ENCODE data around the gene SMARCC1.

SMARCC1 gene

GRCh38 chr3:47645551-47645950 lies 136.1 kb downstream of the SMARCC1 start:
- Histone ChIP-seq H3K36me3 (ENCODE audit: control insufficient read depth, insufficient read depth, low read length) (peaks cover 8% of the 10 kb centered on the region), H3K4me1 (ENCODE audit: control insufficient read depth, insufficient read depth, low read length, poor library complexity, severe bottlenecking) (no peaks in the 10 kb centered on the region), H3K27ac (ENCODE audit: insufficient read depth, low read length, poor library complexity, severe bottlenecking) (no peak overlapping the region), H3K9me3 (ENCODE audit: control insufficient read depth, low read length) (no peaks in the 10 kb centered on the region), H3K27me3 (replicated peaks; ENCODE audit: control insufficient read depth, insufficient read depth, low read length, poor library complexity, severe bottlenecking) (no peaks in the 10 kb centered on the region), H3K4me3 (ENCODE audit: insufficient read depth, low read depth, low read length, poor library complexity, severe bottlenecking) (no peak overlapping the region)
- no peak for DNase-seq

DNA sequence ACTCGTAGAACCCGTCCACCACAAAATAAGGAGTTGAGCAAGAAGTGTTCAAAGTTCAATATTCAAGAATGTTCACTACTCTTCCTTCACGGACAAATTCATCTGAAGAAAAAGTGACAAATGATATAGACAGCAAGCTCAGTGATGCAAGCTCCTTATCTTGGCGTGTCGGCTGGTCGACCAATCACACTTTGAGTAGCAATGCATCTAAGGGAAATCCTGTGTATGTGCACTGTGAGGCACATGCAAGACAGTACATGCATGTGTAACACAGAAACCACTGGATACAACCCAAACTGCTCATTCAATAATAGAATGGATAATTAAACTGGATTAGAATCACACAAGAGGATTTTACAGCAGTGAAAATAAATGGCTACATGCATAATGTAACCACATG lies 138.6 kb downstream of the SMARCC1 start:
- no peaks in the 10 kb centered on the region for H3K4me1 ChIP-seq (ENCODE audit: control insufficient read depth, insufficient read depth, low read length, poor library complexity, severe bottlenecking)
- H3K4me3 ChIP-seq (ENCODE audit: insufficient read depth, low read depth, low read length, poor library complexity, severe bottlenecking) = no peak overlapping the region
- H3K36me3 ChIP-seq (ENCODE audit: control insufficient read depth, insufficient read depth, low read length) = peaks cover 13% of the 10 kb centered on the region
- H3K27ac ChIP-seq (ENCODE audit: insufficient read depth, low read length, poor library complexity, severe bottlenecking) = no peak overlapping the region
- H3K9me3 ChIP-seq (ENCODE audit: control insufficient read depth, low read length) = no peaks in the 10 kb centered on the region
- no peaks in the 10 kb centered on the region for H3K27me3 ChIP-seq (replicated peaks; ENCODE audit: control insufficient read depth, insufficient read depth, low read length, poor library complexity, severe bottlenecking)
- DNase-seq = no peak

GRCh38 chr3:47641739-47642138 lies 140.0 kb downstream of the SMARCC1 start:
- H3K27me3 ChIP-seq (replicated peaks; ENCODE audit: control insufficient read depth, insufficient read depth, low read length, poor library complexity, severe bottlenecking) = no peaks in the 10 kb centered on the region
- peaks cover 17% of the 10 kb centered on the region for H3K36me3 ChIP-seq (ENCODE audit: control insufficient read depth, insufficient read depth, low read length)
- H3K9me3 ChIP-seq (ENCODE audit: control insufficient read depth, low read length) = no peaks in the 10 kb centered on the region
- H3K27ac ChIP-seq (ENCODE audit: insufficient read depth, low read length, poor library complexity, severe bottlenecking) = no peak overlapping the region
- no peak overlapping the region for H3K4me3 ChIP-seq (ENCODE audit: insufficient read depth, low read depth, low read length, poor library complexity, severe bottlenecking)
- no peak for DNase-seq
- H3K4me1 ChIP-seq (ENCODE audit: control insufficient read depth, insufficient read depth, low read length, poor library complexity, severe bottlenecking) = no peaks in the 10 kb centered on the region

DNA sequence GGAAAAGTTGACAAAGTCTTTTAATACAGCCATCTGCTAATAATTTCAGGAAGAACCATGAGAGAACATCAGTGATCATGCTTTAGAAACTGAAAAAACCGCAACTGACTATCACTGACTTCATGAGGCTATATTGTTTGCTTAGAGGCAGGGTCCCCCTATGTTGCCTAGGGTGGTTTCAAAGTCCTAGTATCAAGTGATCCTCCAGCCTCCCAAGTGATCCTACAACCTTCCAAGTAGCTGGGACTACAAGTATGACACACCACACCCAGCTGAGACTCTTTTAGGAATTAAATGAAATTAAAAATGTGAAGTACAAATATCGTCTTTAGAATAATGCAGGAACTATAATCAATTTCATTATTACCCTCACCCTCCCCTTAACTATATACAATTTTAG lies 144.8 kb downstream of the SMARCC1 start:
- Histone ChIP-seq H3K9me3 (ENCODE audit: control insufficient read depth, low read length) (no peaks in the 10 kb centered on the region), H3K27me3 (replicated peaks; ENCODE audit: control insufficient read depth, insufficient read depth, low read length, poor library complexity, severe bottlenecking) (no peaks in the 10 kb centered on the region), H3K4me3 (ENCODE audit: insufficient read depth, low read depth, low read length, poor library complexity, severe bottlenecking) (no peak overlapping the region), H3K4me1 (ENCODE audit: control insufficient read depth, insufficient read depth, low read length, poor library complexity, severe bottlenecking) (no peaks in the 10 kb centered on the region), H3K36me3 (ENCODE audit: control insufficient read depth, insufficient read depth, low read length) (peaks cover 49% of the 10 kb centered on the region), H3K27ac (ENCODE audit: insufficient read depth, low read length, poor library complexity, severe bottlenecking) (no peak overlapping the region)
- DNase-seq = no peak

DNA sequence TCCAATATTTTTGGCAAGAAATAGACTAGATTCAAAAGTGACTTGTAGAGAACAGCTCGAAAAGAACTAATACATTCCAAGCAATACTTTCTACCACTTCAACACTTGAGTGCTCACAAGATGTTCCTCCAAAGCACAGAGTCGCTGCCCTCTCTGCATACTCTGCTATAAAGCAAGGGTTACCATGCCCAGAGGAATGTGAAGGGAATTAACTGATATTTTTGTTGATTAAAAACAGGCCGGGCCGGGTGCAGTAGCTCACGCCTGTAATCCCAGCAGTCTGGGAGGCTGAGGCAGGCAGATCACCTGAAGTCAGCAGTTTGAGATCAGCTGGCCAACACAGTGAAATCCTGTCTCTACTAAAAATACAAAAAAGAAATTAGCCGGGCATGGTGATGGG lies 145.5 kb downstream of the SMARCC1 start:
- H3K4me3 ChIP-seq (ENCODE audit: insufficient read depth, low read depth, low read length, poor library complexity, severe bottlenecking) = no peak overlapping the region
- no peaks in the 10 kb centered on the region for H3K27me3 ChIP-seq (replicated peaks; ENCODE audit: control insufficient read depth, insufficient read depth, low read length, poor library complexity, severe bottlenecking)
- no peak overlapping the region for H3K27ac ChIP-seq (ENCODE audit: insufficient read depth, low read length, poor library complexity, severe bottlenecking)
- H3K9me3 ChIP-seq (ENCODE audit: control insufficient read depth, low read length) = no peaks in the 10 kb centered on the region
- peaks cover 55% of the 10 kb centered on the region for H3K36me3 ChIP-seq (ENCODE audit: control insufficient read depth, insufficient read depth, low read length)
- no peaks in the 10 kb centered on the region for H3K4me1 ChIP-seq (ENCODE audit: control insufficient read depth, insufficient read depth, low read length, poor library complexity, severe bottlenecking)
- DNase-seq = no peak

DNA sequence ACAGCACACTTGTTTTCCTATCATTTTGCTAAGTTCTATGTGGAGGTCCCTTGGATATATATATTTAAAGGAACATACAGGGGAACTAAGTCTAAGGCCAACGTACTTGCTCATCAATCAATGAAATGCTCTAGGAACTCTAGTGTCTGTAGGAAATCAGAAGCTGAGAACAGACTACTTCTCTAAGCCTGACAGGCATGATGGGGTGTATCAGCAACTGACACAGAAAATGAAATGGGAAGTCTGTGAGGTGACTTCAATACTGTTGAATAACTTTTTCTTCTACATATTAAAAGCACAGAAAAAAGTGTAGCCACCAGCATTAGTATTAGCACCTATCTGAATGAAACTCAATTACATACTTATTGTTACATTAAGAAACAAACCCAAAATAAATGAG lies 146.2 kb downstream of the SMARCC1 start:
- H3K4me1 ChIP-seq (ENCODE audit: control insufficient read depth, insufficient read depth, low read length, poor library complexity, severe bottlenecking) = no peaks in the 10 kb centered on the region
- no peaks in the 10 kb centered on the region for H3K27me3 ChIP-seq (replicated peaks; ENCODE audit: control insufficient read depth, insufficient read depth, low read length, poor library complexity, severe bottlenecking)
- H3K4me3 ChIP-seq (ENCODE audit: insufficient read depth, low read depth, low read length, poor library complexity, severe bottlenecking) = no peak overlapping the region
- no peak for DNase-seq
- H3K27ac ChIP-seq (ENCODE audit: insufficient read depth, low read length, poor library complexity, severe bottlenecking) = no peak overlapping the region
- no peaks in the 10 kb centered on the region for H3K9me3 ChIP-seq (ENCODE audit: control insufficient read depth, low read length)
- peaks cover 59% of the 10 kb centered on the region for H3K36me3 ChIP-seq (ENCODE audit: control insufficient read depth, insufficient read depth, low read length)

DNA sequence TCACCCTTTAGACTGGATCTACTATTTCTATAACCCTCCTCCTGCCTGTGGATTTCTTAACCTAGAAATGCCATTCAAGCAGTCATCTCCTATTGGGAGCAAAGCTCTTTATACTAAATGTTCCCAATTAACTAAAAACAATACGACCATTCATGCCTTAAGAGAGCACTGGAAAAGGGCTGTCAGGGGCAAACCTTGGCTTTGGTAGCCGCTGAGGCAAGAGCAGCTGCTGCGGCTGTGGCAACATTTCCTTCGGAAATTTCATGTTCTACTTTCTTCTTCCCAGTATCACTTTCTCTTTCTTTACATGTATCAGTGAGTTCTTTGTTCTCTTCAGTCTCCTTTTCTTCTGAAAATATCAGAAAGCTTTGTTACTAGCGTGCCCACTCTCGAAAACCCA lies 146.7 kb downstream of the SMARCC1 start:
- Histone ChIP-seq H3K9me3 (ENCODE audit: control insufficient read depth, low read length) (no peaks in the 10 kb centered on the region), H3K4me3 (ENCODE audit: insufficient read depth, low read depth, low read length, poor library complexity, severe bottlenecking) (no peak overlapping the region), H3K27me3 (replicated peaks; ENCODE audit: control insufficient read depth, insufficient read depth, low read length, poor library complexity, severe bottlenecking) (no peaks in the 10 kb centered on the region), H3K36me3 (ENCODE audit: control insufficient read depth, insufficient read depth, low read length) (peaks cover 59% of the 10 kb centered on the region), H3K27ac (ENCODE audit: insufficient read depth, low read length, poor library complexity, severe bottlenecking) (no peak overlapping the region), H3K4me1 (ENCODE audit: control insufficient read depth, insufficient read depth, low read length, poor library complexity, severe bottlenecking) (no peaks in the 10 kb centered on the region)
- DNase-seq = no peak

GRCh38 chr3:47630810-47631209 lies 150.9 kb downstream of the SMARCC1 start:
- H3K27me3 ChIP-seq (replicated peaks; ENCODE audit: control insufficient read depth, insufficient read depth, low read length, poor library complexity, severe bottlenecking) = no peaks in the 10 kb centered on the region
- H3K9me3 ChIP-seq (ENCODE audit: control insufficient read depth, low read length) = no peaks in the 10 kb centered on the region
- no peak overlapping the region for H3K4me3 ChIP-seq (ENCODE audit: insufficient read depth, low read depth, low read length, poor library complexity, severe bottlenecking)
- peaks cover 56% of the 10 kb centered on the region for H3K36me3 ChIP-seq (ENCODE audit: control insufficient read depth, insufficient read depth, low read length)
- H3K27ac ChIP-seq (ENCODE audit: insufficient read depth, low read length, poor library complexity, severe bottlenecking) = no peak overlapping the region
- DNase-seq = no peak
- H3K4me1 ChIP-seq (ENCODE audit: control insufficient read depth, insufficient read depth, low read length, poor library complexity, severe bottlenecking) = no peaks in the 10 kb centered on the region

- Histone ChIP-seq H3K36me3 (ENCODE audit: control insufficient read depth, insufficient read depth, low read length) (peaks cover 49% of the 10 kb centered on the region), H3K4me1 (ENCODE audit: control insufficient read depth, insufficient read depth, low read length, poor library complexity, severe bottlenecking) (no peaks in the 10 kb centered on the region), H3K9me3 (ENCODE audit: control insufficient read depth, low read length) (no peaks in the 10 kb centered on the region), H3K27me3 (replicated peaks; ENCODE audit: control insufficient read depth, insufficient read depth, low read length, poor library complexity, severe bottlenecking) (no peaks in the 10 kb centered on the region), H3K27ac (ENCODE audit: insufficient read depth, low read length, poor library complexity, severe bottlenecking) (no peak overlapping the region), H3K4me3 (ENCODE audit: insufficient read depth, low read depth, low read length, poor library complexity, severe bottlenecking) (no peak overlapping the region)
- no peak for DNase-seq
These were observed 151.9 kb downstream of the SMARCC1 start for GRCh38 chr3:47629770-47630169.

DNA sequence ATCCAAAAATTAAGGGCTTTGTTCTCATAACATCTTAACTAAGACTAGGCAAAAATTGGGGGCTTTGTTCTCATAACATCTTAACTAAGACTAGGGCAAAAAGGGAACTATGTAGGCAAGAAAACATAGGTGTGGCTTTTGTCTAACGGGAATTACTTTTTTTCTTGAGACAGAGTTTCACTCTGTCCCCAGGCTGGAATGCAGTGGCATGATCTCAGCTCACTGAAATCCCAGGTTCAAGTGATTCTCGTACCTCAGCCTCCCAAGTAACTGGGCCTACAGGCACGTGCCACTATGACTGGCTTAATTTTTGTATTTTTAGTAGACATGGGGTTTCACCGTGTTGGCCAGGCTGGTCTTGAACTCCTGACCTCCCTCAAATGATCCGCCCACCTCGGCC lies 153.3 kb downstream of the SMARCC1 start:
- no peaks in the 10 kb centered on the region for H3K9me3 ChIP-seq (ENCODE audit: control insufficient read depth, low read length)
- DNase-seq = no peak
- H3K36me3 ChIP-seq (ENCODE audit: control insufficient read depth, insufficient read depth, low read length) = peaks cover 42% of the 10 kb centered on the region
- H3K4me1 ChIP-seq (ENCODE audit: control insufficient read depth, insufficient read depth, low read length, poor library complexity, severe bottlenecking) = no peaks in the 10 kb centered on the region
- H3K27me3 ChIP-seq (replicated peaks; ENCODE audit: control insufficient read depth, insufficient read depth, low read length, poor library complexity, severe bottlenecking) = no peaks in the 10 kb centered on the region
- H3K27ac ChIP-seq (ENCODE audit: insufficient read depth, low read length, poor library complexity, severe bottlenecking) = no peak overlapping the region
- no peak overlapping the region for H3K4me3 ChIP-seq (ENCODE audit: insufficient read depth, low read depth, low read length, poor library complexity, severe bottlenecking)
